ENCODE results near the gene CDC6.
A peak's percentile ranks its signal among the peaks of the same experiment; 100 is the strongest.

CDC6 gene

DNA sequence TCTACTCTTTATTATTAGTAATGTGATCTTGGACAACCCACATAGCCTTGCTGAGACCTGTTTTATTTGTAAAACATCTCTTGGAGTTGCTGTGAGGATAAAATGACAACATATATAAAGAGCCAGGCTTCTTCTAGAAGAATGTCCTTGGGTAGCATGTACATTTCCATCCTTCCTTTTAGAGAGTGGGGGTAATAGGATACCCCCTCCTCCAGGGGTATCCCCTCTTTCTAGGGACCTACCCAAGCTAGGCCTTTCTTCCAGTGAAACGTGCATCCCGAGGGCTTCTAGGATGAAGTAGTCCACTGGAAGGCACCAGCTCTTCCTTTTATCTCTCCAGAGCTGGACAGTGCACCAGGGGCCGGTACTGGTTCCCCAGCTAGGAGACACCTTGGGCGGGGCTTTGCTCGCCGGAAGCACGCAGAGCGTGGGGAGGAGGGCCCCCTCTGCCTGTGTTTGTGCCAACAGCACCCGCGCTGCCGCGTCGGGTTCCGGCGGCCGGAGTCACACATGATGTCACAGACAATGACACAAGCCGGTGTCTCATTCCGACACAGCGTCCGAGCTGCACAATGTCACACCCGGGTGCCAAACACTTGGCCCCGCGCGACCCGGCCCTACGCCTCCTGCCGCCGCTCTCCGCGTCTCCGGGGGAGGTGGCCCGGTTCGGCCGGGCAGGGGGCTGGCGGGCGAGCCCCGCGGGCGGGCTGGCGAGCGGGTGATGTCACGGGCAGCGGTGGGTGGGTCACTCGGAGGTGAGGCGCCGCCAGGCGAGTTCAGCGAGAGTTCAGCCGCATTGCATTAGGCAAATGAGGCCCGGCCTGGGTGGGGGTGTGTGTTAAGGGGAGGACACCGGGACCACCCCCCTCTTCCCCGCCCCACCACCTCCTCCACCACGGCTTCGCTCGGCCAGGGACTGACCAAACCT lies 53.5 kb downstream of the CDC6 start:
- DNase-seq (ENCODE audit: low read depth in 2 of 2): peak; percentile 49 to 69

DNA sequence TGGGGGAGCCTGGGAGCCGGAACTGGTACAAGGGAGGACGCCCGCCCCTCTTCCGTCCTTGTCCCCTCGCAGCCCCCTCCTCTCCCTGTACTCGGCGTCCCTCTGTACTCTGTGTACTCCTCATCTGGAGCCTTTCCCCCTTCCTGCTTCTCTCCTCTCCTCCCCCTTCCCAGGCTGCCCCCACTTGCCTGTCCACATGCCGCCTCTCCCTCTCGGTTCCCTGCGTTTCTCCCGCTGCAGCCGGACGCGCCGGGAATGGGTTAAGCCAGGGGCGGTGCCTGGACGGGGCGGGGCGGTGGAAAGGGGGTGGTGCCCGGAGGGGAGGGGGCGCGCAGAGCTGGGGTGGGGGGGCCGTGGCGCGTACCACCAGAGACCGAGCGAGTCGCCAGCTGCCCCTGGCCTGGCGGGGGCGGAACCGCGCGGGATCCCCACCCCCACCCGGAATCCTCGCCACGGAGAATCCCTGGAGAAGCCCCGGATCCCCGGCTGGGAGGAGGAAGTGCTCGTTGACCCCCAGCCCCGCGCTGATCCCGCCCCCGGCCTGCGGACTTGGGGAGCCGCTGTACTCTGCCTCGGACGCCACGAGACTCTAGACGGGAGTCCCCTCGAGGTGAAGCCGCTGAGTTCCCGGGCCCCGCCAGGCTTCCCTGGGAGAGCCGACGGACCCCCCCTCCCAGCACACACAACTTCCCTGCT lies 54.3 kb downstream of the CDC6 start:
- no peak for DNase-seq (ENCODE audit: low read depth in 2 of 2)

DNA sequence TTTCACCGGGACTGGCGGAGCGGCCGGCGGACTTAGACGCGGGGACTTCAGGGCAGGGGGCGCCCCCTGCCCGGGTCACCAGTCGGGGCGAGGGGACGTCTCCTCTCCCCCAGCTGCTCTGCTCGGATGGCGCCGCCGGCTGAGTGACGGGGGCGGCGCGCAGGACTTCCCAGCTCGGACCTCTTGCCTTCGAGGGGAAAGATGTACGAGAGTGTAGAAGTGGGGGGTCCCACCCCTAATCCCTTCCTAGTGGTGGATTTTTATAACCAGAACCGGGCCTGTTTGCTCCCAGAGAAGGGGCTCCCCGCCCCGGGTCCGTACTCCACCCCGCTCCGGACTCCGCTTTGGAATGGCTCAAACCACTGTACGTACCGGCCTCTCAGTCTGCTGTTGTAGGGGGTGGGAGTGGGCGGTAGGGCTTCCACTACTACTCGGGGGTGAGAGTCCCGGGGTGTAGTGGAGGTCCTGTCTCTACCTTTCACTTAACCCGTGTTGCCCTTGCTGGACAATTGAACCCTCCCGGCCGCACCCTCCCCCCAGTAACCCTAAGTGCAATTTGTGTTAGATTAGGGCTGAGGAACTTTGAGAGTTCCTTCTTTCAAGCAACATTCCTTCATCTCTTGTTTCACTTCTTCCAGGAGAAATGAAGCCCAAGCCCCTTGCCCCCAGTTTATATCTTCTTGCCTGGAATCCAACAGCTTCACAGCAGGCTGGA lies 55.0 kb downstream of the CDC6 start:
- no peak for DNase-seq (ENCODE audit: low read depth in 2 of 2)

DNA sequence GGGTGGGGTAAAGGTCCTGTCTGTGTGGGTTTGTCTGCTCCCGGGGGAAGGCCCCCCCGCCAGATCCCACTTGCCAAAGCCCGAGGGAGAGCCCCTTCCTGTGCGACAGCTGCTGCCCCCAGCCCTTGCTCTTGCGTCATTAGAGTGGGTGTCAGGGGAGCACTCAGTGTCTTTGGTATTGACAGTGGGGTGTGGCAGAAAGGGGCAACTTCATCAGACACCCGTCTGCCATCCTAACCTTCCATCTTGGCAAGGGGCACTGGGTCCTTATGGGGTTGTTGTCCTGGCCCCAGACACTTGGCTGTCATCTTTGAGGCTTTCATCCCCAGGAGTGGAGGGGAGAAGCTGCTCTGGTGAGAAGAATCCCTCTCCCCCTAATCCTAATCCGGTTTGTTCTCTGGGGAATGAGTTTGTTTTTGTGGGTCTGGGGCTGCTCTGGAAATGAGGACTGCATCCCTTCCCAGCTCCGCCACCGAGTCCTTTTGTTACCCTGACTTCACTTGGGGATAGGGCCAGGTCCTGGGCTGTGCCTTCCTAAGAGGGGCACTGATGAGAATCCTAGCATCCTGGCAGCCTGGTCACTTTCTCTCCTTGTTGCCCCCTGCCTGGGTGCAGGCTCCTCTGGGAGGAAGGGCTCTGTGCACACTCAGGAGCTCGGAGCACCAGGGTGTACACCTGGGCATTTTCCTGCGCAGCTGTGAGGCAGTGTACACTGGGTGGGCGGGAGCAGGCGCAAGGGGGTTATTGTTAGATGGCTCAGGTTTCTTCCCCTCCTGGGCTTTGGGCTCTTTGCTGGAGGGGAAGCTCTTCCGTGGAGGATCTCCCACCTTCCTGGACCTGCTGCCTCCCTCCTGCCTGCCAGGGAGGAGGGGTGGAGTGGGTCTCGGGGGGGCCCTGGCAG lies 55.8 kb downstream of the CDC6 start:
- DNase-seq (ENCODE audit: low read depth in 2 of 2): no peak

DNA sequence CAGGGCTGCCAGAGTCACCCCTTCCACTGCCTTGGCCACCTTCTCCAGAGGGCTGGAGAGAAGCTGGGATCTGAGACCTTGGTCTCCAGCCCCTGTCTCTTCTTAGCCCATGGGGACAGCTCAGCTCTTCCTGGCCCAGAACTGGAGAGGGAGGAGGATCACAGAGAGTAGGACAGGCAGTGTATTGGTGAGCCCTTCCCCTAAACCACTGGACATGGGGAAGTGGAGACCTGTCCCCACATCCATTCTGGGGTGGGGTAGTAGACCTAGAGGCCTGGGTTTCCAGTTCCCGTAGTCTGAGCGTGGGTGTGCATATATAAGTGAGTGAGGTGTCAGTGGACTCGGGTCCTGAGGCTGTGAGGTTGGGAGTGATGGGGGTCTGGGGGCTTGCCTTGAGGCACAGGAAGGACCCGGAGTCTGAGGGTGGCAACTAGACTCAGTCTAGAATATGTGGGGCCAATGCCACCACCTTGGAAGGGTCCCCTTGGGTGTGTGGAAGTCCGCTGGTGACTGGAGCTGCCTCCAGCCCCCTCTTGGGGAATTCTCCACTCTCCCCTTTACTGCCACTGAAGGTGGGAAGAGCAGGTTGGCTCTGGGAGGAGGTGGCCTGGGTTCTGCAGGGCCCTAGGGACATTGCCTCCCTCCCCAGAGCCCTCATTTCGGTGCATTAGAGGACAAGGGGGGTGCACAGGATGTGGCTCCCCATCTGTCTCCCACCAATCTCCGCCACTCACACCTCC lies 56.9 kb downstream of the CDC6 start:
- DNase-seq (ENCODE audit: low read depth in 2 of 2): no peak

DNA sequence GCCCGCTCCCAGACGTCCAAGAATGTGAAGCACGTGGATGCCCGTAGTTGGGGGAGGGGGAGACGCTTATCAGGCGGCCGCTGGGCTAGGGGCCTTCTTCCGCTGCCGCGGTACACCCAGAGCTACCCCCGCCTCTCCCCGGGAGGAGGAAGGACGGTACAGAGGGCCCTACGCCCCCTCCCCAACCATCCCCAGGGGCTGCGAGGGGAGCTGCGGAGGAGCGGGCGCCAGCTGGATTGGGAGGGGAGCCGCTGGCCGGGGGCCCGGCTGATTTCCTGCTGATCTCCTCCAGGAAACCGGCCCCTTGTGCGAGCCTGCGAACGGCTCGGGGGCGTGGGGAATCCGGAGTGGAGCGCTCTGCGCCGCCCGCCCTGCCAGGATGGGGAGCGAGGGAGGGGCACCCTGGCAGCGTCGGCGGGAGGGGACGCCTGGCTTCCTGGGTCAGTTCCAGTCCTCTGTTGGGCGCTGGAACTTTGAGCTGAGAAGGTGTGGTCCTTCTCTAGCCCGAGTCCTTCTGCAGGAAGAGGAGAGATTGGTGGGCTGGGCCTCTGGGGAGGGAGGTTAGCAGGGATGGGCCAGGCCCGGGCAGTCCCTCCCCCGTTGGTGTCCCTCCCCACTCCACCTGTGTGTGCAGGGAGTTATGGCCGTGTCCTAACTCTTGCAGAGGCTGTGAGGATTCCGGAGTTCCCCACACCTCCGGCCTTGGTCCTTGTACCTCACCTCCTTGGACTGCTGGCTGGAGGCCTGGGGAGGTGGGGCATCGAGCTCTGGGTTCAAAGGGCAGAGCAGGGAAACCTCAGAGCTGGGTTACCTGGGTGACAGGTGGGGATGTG lies 57.7 kb downstream of the CDC6 start:
- no peak for DNase-seq (ENCODE audit: low read depth in 2 of 2)

DNA sequence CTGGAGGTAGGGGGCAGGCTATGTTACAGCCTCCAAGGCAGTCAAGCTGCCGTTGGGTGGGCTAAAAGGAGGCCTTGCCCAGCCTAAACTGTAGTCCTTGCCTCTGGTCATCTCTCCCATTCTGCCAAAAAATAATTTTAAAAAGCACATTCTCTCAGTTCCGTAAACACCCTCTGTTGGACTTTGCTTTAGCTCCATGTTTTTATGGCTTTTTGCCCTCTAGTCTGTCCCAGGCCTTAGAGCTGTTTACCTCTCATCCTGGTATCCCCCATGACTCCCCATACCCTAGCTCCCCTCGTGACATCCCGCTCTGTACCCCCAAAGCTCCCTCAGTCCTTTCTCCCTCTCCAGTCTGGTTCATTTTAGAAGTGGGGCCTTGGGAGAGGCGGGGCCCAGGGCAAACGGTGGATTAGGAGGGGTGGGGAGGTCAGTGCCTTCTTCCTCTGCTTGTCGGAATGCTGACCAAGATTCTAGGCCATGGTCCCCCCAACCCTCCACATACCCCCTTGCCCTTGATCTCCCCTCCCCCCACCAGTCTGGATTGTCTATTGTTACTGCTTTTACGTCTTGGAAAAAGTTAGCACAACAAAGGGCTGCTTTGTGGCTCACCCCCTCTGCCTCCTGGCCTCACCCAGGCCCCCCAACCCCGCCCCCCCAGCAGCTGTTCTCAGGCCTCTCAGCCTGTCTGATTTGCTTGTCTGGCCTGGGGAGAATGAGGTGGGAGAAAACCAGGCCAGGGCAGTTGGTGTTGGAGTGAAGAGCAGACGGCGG lies 58.5 kb downstream of the CDC6 start:
- no peak for DNase-seq (ENCODE audit: low read depth in 2 of 2)

DNA sequence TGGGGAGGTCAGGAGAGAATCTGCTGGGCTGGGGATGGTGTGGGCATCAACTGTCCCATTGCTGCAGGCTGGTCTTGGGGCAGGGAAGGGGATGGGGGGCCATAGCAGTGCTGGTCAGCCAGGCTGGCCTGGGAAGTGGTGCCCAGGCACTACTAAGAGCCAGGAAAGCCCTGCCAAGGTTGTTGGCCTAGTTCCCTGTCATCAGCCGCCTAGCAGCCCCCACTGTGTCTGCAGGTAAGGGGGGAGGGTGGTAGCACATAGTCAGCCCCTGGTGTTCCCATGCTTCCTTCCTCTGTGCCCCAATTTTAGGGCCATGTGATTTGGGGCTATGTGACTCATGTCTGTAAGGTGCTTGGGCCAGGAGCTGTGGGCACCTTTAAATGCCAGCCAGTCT lies 59.1 kb downstream of the CDC6 start:
- DNase-seq (ENCODE audit: low read depth in 2 of 2): no peak

DNA sequence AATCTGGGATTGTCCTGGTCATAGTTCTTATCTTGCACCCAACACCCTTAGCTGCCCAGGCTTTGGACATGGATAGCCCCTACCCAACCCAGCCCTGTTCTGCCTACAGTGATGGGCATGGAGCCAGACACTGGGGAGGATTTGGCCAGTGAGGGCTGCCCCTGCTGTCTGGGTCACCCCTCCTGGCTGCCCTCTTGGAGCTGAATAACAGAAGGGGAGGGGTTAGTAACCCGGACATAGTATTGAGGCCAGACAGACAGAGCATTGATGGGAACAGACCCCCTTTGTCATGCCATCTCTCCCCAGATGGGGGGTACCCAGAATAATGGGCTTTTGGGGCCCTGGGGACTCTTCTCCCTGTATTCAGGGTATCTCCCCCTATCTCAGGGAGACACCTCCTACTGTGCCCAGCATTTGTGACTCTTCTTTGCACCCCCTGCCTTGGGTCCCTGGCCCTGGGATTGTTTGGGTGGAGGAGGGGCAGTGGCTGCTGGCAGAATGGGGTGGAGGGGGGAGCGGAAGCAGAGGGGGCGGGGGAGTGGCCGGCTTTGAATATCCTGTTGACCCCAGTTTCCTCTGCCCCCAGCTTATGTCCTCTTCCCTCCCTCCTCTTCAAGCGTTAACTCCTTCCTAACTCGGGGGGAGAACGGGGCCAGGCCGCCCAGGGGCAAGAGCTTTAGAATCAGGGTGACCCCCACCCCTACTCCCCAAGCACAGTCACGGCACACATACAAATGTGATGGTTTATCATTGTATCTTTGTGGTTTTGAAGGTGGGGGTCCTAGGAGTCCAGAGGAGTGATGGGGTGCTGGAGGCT lies 59.8 kb downstream of the CDC6 start:
- DNase-seq (ENCODE audit: low read depth in 2 of 2): no peak

DNA sequence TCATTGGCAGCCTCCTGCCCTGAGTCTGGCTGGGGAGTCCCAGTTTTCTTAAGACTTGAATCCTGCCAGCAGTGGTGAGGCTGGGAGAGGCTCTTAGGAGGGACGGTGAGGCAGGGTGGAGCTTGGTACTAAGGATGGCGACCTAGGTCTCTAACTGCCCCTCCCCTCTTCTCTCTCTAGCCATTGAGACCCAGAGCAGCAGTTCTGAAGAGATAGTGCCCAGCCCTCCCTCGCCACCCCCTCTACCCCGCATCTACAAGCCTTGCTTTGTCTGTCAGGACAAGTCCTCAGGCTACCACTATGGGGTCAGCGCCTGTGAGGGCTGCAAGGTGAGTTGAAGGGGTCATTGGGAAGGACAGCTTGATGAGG lies 60.4 kb downstream of the CDC6 start:
- no peak for DNase-seq (ENCODE audit: low read depth in 2 of 2)

DNA sequence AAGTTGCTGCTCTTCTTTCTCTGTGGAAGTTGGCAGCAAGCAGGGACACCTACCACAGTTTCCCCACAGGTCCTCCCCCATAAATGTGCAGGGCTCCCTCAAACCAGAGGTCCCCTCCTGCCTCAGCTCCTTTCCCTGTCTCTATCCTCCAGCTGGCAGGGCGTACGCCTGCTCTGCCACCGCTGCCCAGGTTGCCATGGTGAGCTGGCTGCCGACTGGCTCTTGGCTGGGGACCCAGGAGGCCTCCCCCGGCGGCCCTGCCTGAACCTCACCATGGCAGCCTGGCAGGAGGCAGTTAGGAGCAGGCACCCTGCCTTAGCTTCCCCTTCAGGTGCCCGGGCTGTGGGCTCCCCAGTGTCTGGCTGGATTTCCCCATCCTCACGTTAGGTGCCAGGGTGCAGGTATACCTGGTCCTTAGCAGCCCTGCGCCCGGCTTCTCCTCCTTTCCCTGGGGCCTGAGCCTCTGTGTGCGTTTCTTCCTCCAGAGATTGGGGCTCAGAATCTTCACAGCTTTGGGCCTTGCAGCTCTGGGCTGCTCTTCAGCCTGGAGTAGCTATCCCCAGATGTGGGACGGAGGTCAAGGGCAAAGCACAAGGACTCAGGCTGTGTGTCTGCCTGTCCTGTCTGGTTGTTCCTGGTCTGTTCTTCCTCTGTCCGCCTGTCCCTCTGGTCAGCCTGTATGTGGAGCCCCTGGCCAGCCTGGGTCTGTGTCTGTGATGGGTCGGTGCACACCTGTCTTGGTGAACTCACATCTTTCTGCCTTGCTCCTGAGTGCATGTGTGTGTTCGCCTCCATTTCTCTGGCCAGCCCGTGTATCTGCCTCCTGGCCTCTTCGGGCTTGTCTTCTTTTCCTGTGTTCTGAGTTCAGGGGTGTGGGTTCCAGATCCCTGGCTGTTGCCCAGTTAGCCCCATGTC lies 61.1 kb downstream of the CDC6 start:
- no peak for DNase-seq (ENCODE audit: low read depth in 2 of 2)

DNA sequence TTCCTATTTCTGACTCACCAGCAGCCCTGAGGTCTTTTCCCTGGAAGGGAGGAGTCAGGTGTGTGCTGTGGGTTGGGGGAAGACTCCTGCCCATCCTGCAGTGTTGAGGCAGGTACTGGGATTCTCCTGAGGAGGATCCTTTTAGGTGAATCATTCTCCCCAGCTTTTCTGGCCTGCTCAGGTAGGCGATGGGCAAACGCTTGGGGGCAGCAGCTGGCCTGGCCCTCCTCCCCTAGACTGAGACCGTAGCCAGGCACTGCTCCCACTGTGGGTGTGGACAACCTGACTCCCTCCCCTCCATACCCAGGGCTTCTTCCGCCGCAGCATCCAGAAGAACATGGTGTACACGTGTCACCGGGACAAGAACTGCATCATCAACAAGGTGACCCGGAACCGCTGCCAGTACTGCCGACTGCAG lies 61.8 kb downstream of the CDC6 start:
- no peak for DNase-seq (ENCODE audit: low read depth in 2 of 2)

DNA sequence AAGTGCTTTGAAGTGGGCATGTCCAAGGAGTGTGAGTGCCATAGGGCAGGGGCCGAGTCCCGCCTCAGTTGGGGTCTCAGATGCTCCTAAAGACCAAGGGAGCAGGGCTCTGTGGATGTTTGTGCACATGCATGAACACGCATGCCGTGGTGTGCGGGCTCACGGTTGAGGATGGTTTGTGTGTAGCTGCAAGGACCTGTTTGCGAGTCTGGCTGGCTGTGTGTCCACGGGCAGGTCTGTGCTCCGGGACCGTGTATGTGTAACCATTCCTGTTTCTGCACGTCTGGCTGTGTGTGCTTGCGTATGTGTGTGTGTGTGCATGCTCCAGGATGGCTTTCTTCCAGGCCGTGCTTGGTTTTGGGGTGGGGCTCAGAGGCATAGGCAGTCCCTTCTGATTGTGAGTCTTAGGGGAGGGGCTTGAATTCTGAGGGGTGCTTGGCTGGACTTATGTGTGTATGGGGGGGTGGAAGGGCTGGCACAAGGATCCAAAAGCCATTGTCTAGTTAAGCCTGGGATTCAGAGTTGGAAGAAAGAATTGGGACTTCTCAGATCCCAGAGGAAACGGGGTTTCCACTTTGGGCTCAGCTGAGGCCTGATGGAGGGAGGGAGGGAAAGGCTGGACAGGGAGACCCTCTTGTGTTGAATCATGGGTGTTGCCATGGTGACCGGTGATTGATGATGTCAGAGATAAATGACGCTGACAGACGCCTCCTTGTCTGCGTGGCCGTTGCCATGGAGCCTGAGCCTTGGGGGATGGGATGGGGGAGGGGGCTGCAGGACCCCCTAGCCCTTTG lies 62.4 kb downstream of the CDC6 start:
- DNase-seq (ENCODE audit: low read depth in 2 of 2): no peak

DNA sequence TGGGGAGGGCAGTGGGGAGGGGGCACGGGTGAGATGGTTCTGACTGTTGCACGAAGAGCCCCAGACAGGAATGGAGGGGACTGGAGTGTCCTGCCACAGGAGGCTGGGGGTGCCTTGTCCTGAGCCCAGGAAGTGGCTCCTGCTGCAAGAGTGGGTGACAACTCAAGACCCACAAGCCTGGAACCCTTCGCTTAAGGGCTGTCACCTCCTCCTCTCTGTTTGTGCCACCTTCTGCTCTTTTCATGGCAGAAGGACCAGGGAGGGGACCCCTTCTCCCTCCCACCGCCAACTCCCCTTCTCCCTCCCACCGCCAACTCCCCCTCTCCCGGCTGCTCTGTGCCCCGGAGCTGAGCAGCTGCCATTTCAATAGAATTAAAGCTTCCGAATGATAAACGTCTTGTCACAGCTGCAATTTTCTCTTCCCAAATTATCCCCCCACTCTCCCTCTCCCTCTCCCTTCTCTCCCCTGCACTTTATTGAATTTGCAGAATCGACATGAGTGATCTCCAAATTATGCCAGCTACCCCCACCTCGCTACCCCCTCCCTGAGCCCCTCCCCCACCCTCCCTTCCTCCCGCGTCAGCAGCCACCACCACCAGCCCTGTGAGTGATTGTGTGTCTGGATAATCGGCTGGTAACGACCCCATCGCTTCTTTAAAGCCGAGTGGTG lies 63.1 kb downstream of the CDC6 start:
- DNase-seq (ENCODE audit: low read depth in 2 of 2): no peak

DNA sequence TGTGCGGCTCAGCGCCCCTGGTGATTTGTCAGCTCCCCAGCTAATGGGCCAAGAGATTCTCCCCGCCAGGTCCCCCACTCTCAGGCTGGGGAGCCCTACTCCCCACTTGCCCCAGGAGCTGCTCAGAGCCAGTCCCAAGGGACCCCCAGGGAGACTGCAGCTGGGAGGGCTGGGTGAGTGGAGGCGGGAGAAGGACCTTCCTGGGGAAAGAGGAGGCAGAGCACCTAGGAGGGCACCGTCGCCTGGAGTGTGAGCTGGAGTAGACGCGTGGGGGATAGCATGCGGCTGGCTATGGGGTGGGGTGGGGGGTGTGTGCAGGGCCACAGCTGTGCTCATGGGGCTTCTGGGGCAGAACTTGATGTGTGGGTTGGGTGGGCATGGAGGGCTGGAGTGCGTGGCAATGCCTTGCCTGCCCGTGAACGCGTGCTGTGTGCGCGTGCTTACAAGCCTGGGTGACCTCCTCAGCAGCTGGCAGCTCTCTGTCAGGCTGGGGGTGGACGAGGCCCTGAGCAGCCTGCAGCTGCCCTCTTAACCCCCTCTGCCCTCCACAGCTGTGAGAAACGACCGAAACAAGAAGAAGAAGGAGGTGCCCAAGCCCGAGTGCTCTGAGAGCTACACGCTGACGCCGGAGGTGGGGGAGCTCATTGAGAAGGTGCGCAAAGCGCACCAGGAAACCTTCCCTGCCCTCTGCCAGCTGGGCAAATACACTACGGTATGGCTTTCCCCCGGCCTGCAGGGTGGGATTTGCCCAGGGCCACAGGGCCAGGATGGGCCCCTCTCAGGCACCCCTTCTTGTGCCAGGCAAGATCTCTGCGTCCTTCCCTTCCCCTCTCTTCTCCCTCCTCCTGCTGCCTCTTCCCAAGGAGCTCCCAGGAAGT lies 63.9 kb downstream of the CDC6 start:
- DNase-seq (ENCODE audit: low read depth in 2 of 2): no peak
